ENCODE data around the gene ROBO2.

The ROBO2 gene

DNA sequence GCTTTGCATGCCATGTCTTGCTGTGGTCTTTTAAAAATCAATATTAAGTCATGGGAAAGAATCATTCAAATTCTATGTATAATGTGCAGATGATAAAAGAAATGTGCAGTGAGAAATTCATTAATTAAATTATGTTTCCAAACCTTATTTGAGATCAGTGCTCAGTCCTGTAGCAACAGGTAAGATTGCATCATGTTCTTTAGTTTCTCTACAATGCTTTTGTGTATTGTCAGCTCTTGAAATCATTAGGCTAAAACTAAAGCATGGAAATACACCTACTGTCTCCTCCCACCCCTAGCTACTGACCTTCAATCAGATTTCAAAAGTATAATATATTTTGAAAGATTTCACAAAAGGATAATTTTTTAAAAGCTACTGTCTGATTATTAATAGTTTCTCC, 612.7 kb downstream of the ROBO2 start:
- no peak for DNase-seq (ENCODE audit: extremely low read depth, low read depth)
- TF ChIP-seq, protein P1, sequence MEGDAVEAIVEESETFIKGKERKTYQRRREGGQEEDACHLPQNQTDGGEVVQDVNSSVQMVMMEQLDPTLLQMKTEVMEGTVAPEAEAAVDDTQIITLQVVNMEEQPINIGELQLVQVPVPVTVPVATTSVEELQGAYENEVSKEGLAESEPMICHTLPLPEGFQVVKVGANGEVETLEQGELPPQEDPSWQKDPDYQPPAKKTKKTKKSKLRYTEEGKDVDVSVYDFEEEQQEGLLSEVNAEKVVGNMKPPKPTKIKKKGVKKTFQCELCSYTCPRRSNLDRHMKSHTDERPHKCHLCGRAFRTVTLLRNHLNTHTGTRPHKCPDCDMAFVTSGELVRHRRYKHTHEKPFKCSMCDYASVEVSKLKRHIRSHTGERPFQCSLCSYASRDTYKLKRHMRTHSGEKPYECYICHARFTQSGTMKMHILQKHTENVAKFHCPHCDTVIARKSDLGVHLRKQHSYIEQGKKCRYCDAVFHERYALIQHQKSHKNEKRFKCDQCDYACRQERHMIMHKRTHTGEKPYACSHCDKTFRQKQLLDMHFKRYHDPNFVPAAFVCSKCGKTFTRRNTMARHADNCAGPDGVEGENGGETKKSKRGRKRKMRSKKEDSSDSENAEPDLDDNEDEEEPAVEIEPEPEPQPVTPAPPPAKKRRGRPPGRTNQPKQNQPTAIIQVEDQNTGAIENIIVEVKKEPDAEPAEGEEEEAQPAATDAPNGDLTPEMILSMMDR (IDR thresholded peaks at IDR 0.05; ENCODE audit: low read depth, low read length): no peak

DNA sequence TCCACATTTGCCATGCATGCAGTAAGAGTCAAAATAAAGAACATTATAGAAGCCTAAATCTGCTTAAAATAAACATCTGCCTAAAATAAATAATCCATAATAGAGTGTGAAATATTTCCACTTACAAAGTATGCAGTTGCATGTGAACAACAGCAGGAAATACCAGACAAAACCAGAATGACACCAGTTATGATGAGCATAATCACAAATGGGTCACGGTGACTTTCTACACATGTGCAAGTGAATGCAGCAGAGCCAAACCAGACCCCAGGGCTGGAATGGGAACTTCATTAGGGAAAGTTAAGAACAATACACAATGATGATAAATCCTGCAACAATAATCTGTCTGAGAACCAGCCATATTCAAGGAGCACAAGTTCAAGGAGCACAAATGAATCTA, 615.5 kb downstream of the ROBO2 start:
- TF ChIP-seq, protein P1 (IDR thresholded peaks at IDR 0.05; ENCODE audit: low read depth, low read length): no peak
- DNase-seq (ENCODE audit: extremely low read depth, low read depth): no peak

DNA sequence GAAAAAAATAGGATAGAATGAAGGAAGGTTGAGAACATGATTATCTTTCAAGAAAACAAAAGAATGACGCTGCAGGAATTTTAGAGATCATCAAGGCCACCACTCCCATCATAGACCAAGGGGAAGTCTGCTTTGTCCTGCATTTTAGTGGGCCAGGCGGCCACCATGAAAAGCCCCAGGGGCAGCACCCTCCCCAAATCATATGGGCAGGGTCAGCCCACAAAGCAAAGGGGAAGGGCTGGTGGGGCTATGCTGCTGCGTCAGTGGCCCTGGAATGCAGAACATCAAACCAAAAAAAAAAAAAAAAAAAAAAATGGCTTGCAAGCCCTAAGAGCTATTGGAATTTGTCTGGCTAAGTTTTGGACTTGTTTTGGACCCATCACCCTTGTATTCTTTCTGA, 620.8 kb downstream of the ROBO2 start:
- TF ChIP-seq, protein P1 (IDR thresholded peaks at IDR 0.05; ENCODE audit: low read depth, low read length): no peak
- no peak for DNase-seq (ENCODE audit: extremely low read depth, low read depth)

DNA sequence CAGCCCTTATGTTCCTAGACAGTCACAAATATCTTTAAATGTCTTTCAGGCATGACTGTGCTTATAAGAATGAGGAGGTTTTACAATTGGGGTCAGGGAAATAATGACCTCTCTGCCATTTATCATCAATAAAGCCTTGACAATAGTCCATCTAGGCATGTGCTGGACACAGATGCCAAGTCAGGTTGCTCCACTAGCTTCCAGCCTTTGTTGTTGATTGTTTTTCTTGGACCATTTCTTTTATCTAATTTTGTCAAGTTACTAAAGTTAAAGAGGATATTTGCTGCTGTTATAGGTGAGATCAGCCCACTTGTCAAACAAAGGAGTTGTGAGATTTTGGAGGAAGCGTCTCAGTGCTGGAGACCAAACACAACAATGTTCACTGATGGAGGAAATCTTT, 628.0 kb downstream of the ROBO2 start:
- TF ChIP-seq, protein P1 (IDR thresholded peaks at IDR 0.05; ENCODE audit: low read depth, low read length): no peak
- no peak for DNase-seq (ENCODE audit: extremely low read depth, low read depth)

DNA sequence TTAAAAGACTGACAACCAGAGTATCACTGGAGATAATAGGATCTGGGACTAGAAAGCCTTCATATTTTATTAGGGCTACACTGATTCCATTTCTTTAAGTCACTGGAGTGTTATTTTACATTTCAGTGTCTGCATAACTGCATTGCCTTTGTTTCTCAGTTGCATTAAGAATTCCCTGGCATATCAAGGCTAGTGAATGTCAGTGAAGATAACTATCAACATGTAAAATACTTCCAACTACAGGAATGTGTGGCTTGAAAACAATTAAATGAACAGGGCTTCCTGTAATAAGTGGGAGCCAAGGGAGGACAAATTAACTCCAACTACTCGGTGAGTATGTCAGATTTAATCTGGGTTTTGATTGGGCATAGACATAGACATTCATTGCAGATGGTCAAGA, 628.5 kb downstream of the ROBO2 start:
- DNase-seq (ENCODE audit: extremely low read depth, low read depth): no peak
- TF ChIP-seq, protein P1 (IDR thresholded peaks at IDR 0.05; ENCODE audit: low read depth, low read length): no peak

DNA sequence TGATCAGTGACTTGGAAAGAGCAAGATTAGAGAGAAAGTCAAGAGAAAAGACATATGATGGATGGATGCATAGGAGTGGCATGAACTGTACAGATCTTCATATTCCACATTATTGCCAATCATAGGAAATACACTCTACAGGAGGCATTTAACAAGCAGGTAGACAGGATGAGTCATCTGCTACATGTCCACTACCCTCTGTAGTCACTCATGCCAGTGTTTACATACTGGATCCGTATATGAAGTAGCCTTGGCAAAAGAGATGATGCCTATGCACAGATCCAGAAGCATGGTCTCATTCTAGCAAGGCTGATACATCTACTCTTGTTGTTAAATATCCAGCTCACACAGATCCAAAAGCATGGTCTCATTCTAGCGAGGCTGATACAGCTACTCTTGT, 632.1 kb downstream of the ROBO2 start:
- no peak for DNase-seq (ENCODE audit: extremely low read depth, low read depth)
- TF ChIP-seq, protein P1 (IDR thresholded peaks at IDR 0.05; ENCODE audit: low read depth, low read length): no peak

DNA sequence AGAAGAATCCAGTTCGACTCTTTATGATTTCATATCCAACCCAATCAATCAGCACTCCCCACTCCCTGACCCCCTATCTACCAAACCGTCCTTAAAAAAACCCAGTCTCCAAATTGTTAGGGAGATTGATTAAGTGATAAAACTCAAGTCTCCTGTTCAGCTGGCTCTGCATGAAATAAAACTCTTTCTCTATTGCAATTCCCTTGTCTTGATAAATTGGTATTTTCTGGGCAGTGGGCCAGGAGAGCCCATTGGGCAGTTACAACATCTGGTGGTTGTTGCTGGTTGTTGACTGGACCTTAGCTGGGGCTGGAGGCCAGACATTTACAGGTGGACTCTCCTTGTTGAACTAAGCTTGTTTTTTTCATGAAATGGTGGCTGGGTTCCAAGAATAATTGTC, 642.3 kb downstream of the ROBO2 start:
- TF ChIP-seq, protein P1 (IDR thresholded peaks at IDR 0.05; ENCODE audit: low read depth, low read length): no peak
- no peak for DNase-seq (ENCODE audit: extremely low read depth, low read depth)

Measured in AG09319 (cell line).